PC-9 (cell line): ENCODE results near the gene MKRN2OS.

Experiments used
- CTCF ChIP-seq: fragments of 200-600 bp; sonication (generic); conservative IDR thresholded peaks from 2 replicates; pipeline ENCODE4 v1.6.1; 2017; ENCODE audit warnings: mixed run types, antibody characterized with exemption, mild to moderate bottlenecking, moderate library complexity
- EZH2 ChIP-seq: fragments of 200-600 bp; sonication (generic); IDR thresholded peaks from 2 replicates; pipeline ENCODE4 v1.8.0; 2017; ENCODE audit warnings: antibody characterized with exemption, low read depth

DNA sequence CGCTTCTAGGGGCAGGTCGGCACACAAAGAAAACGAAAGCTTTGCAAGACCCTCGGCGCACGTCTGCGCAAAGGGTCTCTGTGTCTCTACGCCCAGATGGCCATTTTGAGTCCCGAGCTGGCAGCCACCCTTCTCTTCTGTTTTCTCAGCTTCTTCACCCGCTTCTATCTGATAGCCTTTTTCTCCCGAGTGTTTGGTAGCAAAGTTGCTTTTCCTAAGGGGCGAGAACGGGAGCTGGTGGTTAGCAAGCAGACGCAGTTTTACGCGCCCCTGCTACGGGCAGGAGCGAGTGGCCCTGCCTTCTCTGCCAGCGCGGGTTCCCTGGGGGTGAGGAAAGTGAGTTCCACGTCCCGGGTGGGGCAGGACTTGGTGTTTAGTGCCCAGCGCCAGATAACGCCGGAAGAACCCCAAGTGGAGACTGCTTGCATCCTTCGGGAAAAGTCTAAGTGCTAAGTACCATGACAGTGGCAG is 8.7 kb upstream of the MKRN2OS start:
- TF ChIP-seq CTCF (no peak), EZH2 (no peak)
